ENCODE data around the gene PITRM1. TPM values are rescaled to one million over a fixed set of nuclear protein-coding genes. Genes with fewer than 3 reads are reported as not detected.
"Not testable (repeated sequence)": the region's sequence is repeated elsewhere in the genome, so short reads cannot be mapped to it uniquely, and the experiment has no call there.

PITRM1 gene
- total RNA-seq, 1 donor from 2014 or later: 80.4 TPM

GRCh38 chr10:3106928-3107425, 65.6 kb downstream of the PITRM1 start:
- H3K9ac ChIP-seq (ENCODE audit: low read length): peak overlapping the region; percentile 89
- Mint-ChIP-seq H3K36me3 (ENCODE audit: low read depth, unreplicated experiment) (peaks cover 43% of the 10 kb centered on the region), H3K4me3 (ENCODE audit: unreplicated experiment) (peak overlapping the region; percentile 11), H3K27me3 (ENCODE audit: low read depth, unreplicated experiment) (no peaks in the 10 kb centered on the region), H3K9me3 (ENCODE audit: unreplicated experiment) (no peaks in the 10 kb centered on the region), H3K4me1 (ENCODE audit: low read depth, unreplicated experiment) (peaks cover 3% of the 10 kb centered on the region), H3K27ac (ENCODE audit: unreplicated experiment) (peak overlapping the region; percentile 81)
- H3K9me3 ChIP-seq (ENCODE audit: insufficient read depth, low read depth, low read length): no peaks in the 10 kb centered on the region
- H3K27me3 ChIP-seq (ENCODE audit: insufficient read depth, low read length): no peaks in the 10 kb centered on the region
- H3K4me2 ChIP-seq (ENCODE audit: low read length): peak overlapping the region; percentile 75
- peak overlapping the region; percentile 32 for H3K4me3 ChIP-seq (ENCODE audit: insufficient read depth, low read depth, low read length)
- H3K36me3 ChIP-seq (ENCODE audit: insufficient read depth, low read length): peaks cover 49% of the 10 kb centered on the region
- FAIRE-seq (peak; percentile 69), DNase-seq (ENCODE audit: low read depth) (peak; percentile 82)
- TF ChIP-seq CTCF (IDR thresholded peaks at IDR 0.05; ENCODE audit: insufficient read depth, low read depth, low read length) (no peak), EZH2 (IDR thresholded peaks at IDR 0.05; ENCODE audit: insufficient read depth, low read length) (no peak)
- H3K4me1 ChIP-seq (ENCODE audit: insufficient read depth, low read length): peaks cover 14% of the 10 kb centered on the region
- H4K20me1 ChIP-seq (ENCODE audit: insufficient read depth, low read length): peaks cover 16% of the 10 kb centered on the region
- H3K27ac ChIP-seq (ENCODE audit: low read depth, low read length): peak overlapping the region; percentile 96
- no peak overlapping the region for H2AFZ ChIP-seq (ENCODE audit: low read depth, low read length)
- H3K79me2 ChIP-seq (ENCODE audit: insufficient read depth, low read length): peaks cover 45% of the 10 kb centered on the region

- H3K4me3 Mint-ChIP-seq (ENCODE audit: unreplicated experiment); H3K27me3 ChIP-seq (ENCODE audit: insufficient read depth, low read length); H3K9me3 ChIP-seq (ENCODE audit: insufficient read depth, low read depth, low read length); DNase-seq (ENCODE audit: low read depth); H3K4me3 ChIP-seq (ENCODE audit: insufficient read depth, low read depth, low read length); H3K27me3 Mint-ChIP-seq (ENCODE audit: low read depth, unreplicated experiment); H2AFZ ChIP-seq (ENCODE audit: low read depth, low read length); H3K27ac ChIP-seq (ENCODE audit: low read depth, low read length); H4K20me1 ChIP-seq (ENCODE audit: insufficient read depth, low read length); H3K9ac ChIP-seq (ENCODE audit: low read length); H3K9me3 Mint-ChIP-seq (ENCODE audit: unreplicated experiment); H3K4me1 Mint-ChIP-seq (ENCODE audit: low read depth, unreplicated experiment); FAIRE-seq; H3K27ac Mint-ChIP-seq (ENCODE audit: unreplicated experiment); H3K4me2 ChIP-seq (ENCODE audit: low read length): not testable (repeated sequence)
- H3K4me1 ChIP-seq (ENCODE audit: insufficient read depth, low read length): peaks cover 12% of the 10 kb centered on the region
- peaks cover 40% of the 10 kb centered on the region for H3K36me3 Mint-ChIP-seq (ENCODE audit: low read depth, unreplicated experiment)
- peaks cover 48% of the 10 kb centered on the region for H3K79me2 ChIP-seq (ENCODE audit: insufficient read depth, low read length)
- peaks cover 51% of the 10 kb centered on the region for H3K36me3 ChIP-seq (ENCODE audit: insufficient read depth, low read length)
These were observed 66.3 kb downstream of the PITRM1 start for GRCh38 chr10:3106328-3106727.

GRCh38 chr10:3105905-3106304, 66.7 kb downstream of the PITRM1 start:
- Histone ChIP-seq H3K27me3 (ENCODE audit: insufficient read depth, low read length) (no peaks in the 10 kb centered on the region), H3K27ac (ENCODE audit: low read depth, low read length) (no peak overlapping the region), H3K79me2 (ENCODE audit: insufficient read depth, low read length) (peaks cover 48% of the 10 kb centered on the region), H4K20me1 (ENCODE audit: insufficient read depth, low read length) (peaks cover 5% of the 10 kb centered on the region), H3K9me3 (ENCODE audit: insufficient read depth, low read depth, low read length) (no peaks in the 10 kb centered on the region), H3K9ac (ENCODE audit: low read length) (no peak overlapping the region), H3K4me1 (ENCODE audit: insufficient read depth, low read length) (peaks cover 12% of the 10 kb centered on the region), H3K36me3 (ENCODE audit: insufficient read depth, low read length) (peaks cover 51% of the 10 kb centered on the region), H2AFZ (ENCODE audit: low read depth, low read length) (no peak overlapping the region), H3K4me3 (ENCODE audit: insufficient read depth, low read depth, low read length) (no peak overlapping the region), H3K4me2 (ENCODE audit: low read length) (no peak overlapping the region)
- Mint-ChIP-seq H3K36me3 (ENCODE audit: low read depth, unreplicated experiment) (peaks cover 37% of the 10 kb centered on the region), H3K27ac (ENCODE audit: unreplicated experiment) (no peak overlapping the region), H3K9me3 (ENCODE audit: unreplicated experiment) (no peaks in the 10 kb centered on the region), H3K4me3 (ENCODE audit: unreplicated experiment) (no peak overlapping the region), H3K27me3 (ENCODE audit: low read depth, unreplicated experiment) (no peaks in the 10 kb centered on the region), H3K4me1 (ENCODE audit: low read depth, unreplicated experiment) (peaks cover 1% of the 10 kb centered on the region)
- FAIRE-seq: no peak
- no peak for TF ChIP-seq CTCF (IDR thresholded peaks at IDR 0.05; ENCODE audit: insufficient read depth, low read depth, low read length)
- no peak for DNase-seq (ENCODE audit: low read depth)

All from astrocyte (in vitro differentiated cells and primary cell).